Measurements from ENCODE around the gene USP54. TPM values are rescaled to one million over a fixed set of nuclear protein-coding genes. Genes with fewer than 3 reads are reported as not detected.

Gene USP54
- total RNA-seq, 1 experiment from 2014 or later: 35.9 TPM

GRCh38 chr10:73512207-73512743 is 78.9 kb downstream of the USP54 start:
- no peaks in the 10 kb centered on the region for H3K4me1 ChIP-seq (ENCODE audit: insufficient read depth, low read length, poor library complexity, severe bottlenecking)
- H3K27me3 ChIP-seq (replicated peaks; ENCODE audit: insufficient read depth, low read depth, low read length, poor library complexity): no peaks in the 10 kb centered on the region
- no TSS peak for BruUV-seq (replicated peaks)
- TF ChIP-seq CTCF (conservative IDR thresholded peaks at IDR 0.05; ENCODE audit: low read depth, low read length) (no peak), EZH2 (IDR thresholded peaks at IDR 0.05; ENCODE audit: borderline replicate concordance, low read depth, low read length, poor library complexity, severe bottlenecking) (no peak)
- no peaks in the 10 kb centered on the region for H3K36me3 ChIP-seq (ENCODE audit: insufficient read depth, low read length, poor library complexity, severe bottlenecking)
- no peaks in the 10 kb centered on the region for H3K9me3 ChIP-seq (ENCODE audit: low read depth, low read length, poor library complexity, severe bottlenecking)
- intact Hi-C loops (cut with micrococcal nuclease; ENCODE audit: unreplicated experiment): no loop called here
- H3K4me3 ChIP-seq (ENCODE audit: low read depth, low read length, poor library complexity, severe bottlenecking): no peak overlapping the region
- ChIA-PET POLR2A (ENCODE audit: low non-redundant PET) (no interaction called here), CTCF (interaction anchor here (0.7 kb wide), 1 partner anchor 88 kb away, joined by 4 read pairs; no protein-coding TSS in a partner anchor)
- no peak overlapping the region for H3K27ac ChIP-seq (ENCODE audit: low read depth, low read length, poor library complexity, severe bottlenecking)
- DNase-seq (ENCODE audit: low spot score): no peak

GRCh38 chr10:73509695-73510094 is 81.4 kb downstream of the USP54 start:
- no peak overlapping the region for H3K27ac ChIP-seq (ENCODE audit: low read depth, low read length, poor library complexity, severe bottlenecking)
- H3K9me3 ChIP-seq (ENCODE audit: low read depth, low read length, poor library complexity, severe bottlenecking): no peaks in the 10 kb centered on the region
- ChIA-PET POLR2A (ENCODE audit: low non-redundant PET) (no interaction called here), CTCF (no interaction called here)
- H3K36me3 ChIP-seq (ENCODE audit: insufficient read depth, low read length, poor library complexity, severe bottlenecking): no peaks in the 10 kb centered on the region
- intact Hi-C loops (cut with micrococcal nuclease; ENCODE audit: unreplicated experiment): no loop called here
- TF ChIP-seq EZH2 (IDR thresholded peaks at IDR 0.05; ENCODE audit: borderline replicate concordance, low read depth, low read length, poor library complexity, severe bottlenecking) (no peak), CTCF (conservative IDR thresholded peaks at IDR 0.05; ENCODE audit: low read depth, low read length) (no peak)
- H3K27me3 ChIP-seq (replicated peaks; ENCODE audit: insufficient read depth, low read depth, low read length, poor library complexity): no peaks in the 10 kb centered on the region
- no TSS peak for BruUV-seq (replicated peaks)
- DNase-seq (ENCODE audit: low spot score): no peak
- H3K4me1 ChIP-seq (ENCODE audit: insufficient read depth, low read length, poor library complexity, severe bottlenecking): no peaks in the 10 kb centered on the region
- no peak overlapping the region for H3K4me3 ChIP-seq (ENCODE audit: low read depth, low read length, poor library complexity, severe bottlenecking)

GRCh38 chr10:73506491-73506890 is 84.7 kb downstream of the USP54 start:
- TF ChIP-seq CTCF (conservative IDR thresholded peaks at IDR 0.05; ENCODE audit: low read depth, low read length): no peak
- H3K36me3 ChIP-seq (ENCODE audit: insufficient read depth, low read length, poor library complexity, severe bottlenecking): no peaks in the 10 kb centered on the region
- no peak overlapping the region for H3K4me3 ChIP-seq (ENCODE audit: low read depth, low read length, poor library complexity, severe bottlenecking)
- BruUV-seq (replicated peaks): no TSS peak
- no peak overlapping the region for H3K27ac ChIP-seq (ENCODE audit: low read depth, low read length, poor library complexity, severe bottlenecking)
- DNase-seq (ENCODE audit: low spot score): no peak
- ChIA-PET POLR2A (ENCODE audit: low non-redundant PET) (no interaction called here), CTCF (no interaction called here)
- H3K4me1 ChIP-seq (ENCODE audit: insufficient read depth, low read length, poor library complexity, severe bottlenecking): no peaks in the 10 kb centered on the region
- H3K27me3 ChIP-seq (replicated peaks; ENCODE audit: insufficient read depth, low read depth, low read length, poor library complexity): no peaks in the 10 kb centered on the region
- intact Hi-C loops (cut with micrococcal nuclease; ENCODE audit: unreplicated experiment): no loop called here
- no peaks in the 10 kb centered on the region for H3K9me3 ChIP-seq (ENCODE audit: low read depth, low read length, poor library complexity, severe bottlenecking)

Data from A673 (cell line).